Neural cell (in vitro differentiated cells): Measurements from ENCODE around the gene LDLRAD4.

Experiments used
- CTCF ChIP-seq: fragments of 450-650 bp; IDR thresholded peaks from 2 replicates; pipeline ENCODE4 v1.5.1; 2014; ENCODE audit warnings: antibody characterized with exemption, mild to moderate bottlenecking, moderate library complexity; ENCODE audit not compliant: poor library complexity, severe bottlenecking
- EP300 ChIP-seq: fragments of 450-650 bp; conservative IDR thresholded peaks from 2 replicates; pipeline ENCODE4 v1.6.1; 2014; ENCODE audit warnings: antibody characterized with exemption, mild to moderate bottlenecking, moderate library complexity; ENCODE audit not compliant: poor library complexity, severe bottlenecking
- EZH2 ChIP-seq: fragments of 200-600, 300-800 bp; shearing (Covaris generic), sonication (generic); IDR thresholded peaks from 2 replicates; pipeline ENCODE4 v1.6.1; 2014; ENCODE audit warnings: antibody characterized with exemption, low read length, borderline replicate concordance, mild to moderate bottlenecking; ENCODE audit not compliant: insufficient read depth, poor library complexity, severe bottlenecking
- POLR2AphosphoS5 ChIP-seq: IDR thresholded peaks from 2 replicates; pipeline ENCODE4 v1.6.1; 2012

GRCh38 chr18:13566941-13567746 is 348.6 kb downstream of the LDLRAD4 start:
- TF ChIP-seq CTCF, result no peak
- no peak for TF ChIP-seq EP300
- no peak for TF ChIP-seq EZH2
- no peak for TF ChIP-seq POLR2AphosphoS5
